HEK293 (cell line): ENCODE results near the gene DLG2.
A peak's percentile ranks its signal among the peaks of the same experiment; 100 is the strongest.

Experiments used
- CTCF ChIA-PET: fragments of 350-600 bp; formaldehyde crosslinking; extraction: SDS; loops from one replicate; lab custom pipeline; 2021; ENCODE audit warnings: antibody characterized with exemption; lab: Yijun Ruan, JAX
- POLR2A ChIA-PET: fragments of 300-600 bp; formaldehyde crosslinking; extraction: SDS; loops from one replicate; lab custom pipeline; 2020; ENCODE audit warnings: antibody characterized with exemption, inconsistent platforms; lab: Yijun Ruan, JAX
- H3K27ac ChIP-seq: fragments of 200-500 bp; sonication (Bioruptor generic); 2 replicates; pipeline ENCODE4 v1.5.1; 2014; ENCODE audit warnings: low read depth, low read length, control low read depth, inconsistent platforms; ENCODE audit errors: extremely low read depth
- H3K36me3 ChIP-seq, 2 experiments: fragments of 200-500 bp in 1 of 2; sonication (Bioruptor generic) in 1 of 2; 1 replicate in 1 of 2; 2 replicates in 1 of 2; pipeline ENCODE4 v1.5.1; 2014 to 2017; ENCODE audit warnings: inconsistent platforms in 2 of 2, low read length in 2 of 2; ENCODE audit not compliant: control insufficient read depth in 2 of 2, insufficient read depth in 1 of 2
- H3K4me1 ChIP-seq: fragments of 200-500 bp; sonication (Bioruptor generic); 2 replicates; pipeline ENCODE4 v1.5.1; 2014; ENCODE audit warnings: mild to moderate bottlenecking, low read length, inconsistent platforms; ENCODE audit not compliant: control insufficient read depth, insufficient read depth
- H3K4me3 ChIP-seq: 2 replicates; pipeline ENCODE4 v1.5.1; 2011; ENCODE audit warnings: low read depth, mild to moderate bottlenecking, control low read depth, low read length, moderate library complexity
- H3K9me3 ChIP-seq: fragments of 200-500 bp; sonication (Bioruptor generic); 2 replicates; pipeline ENCODE4 v1.5.1; 2014; ENCODE audit warnings: low read depth, low read length, inconsistent platforms; ENCODE audit not compliant: control insufficient read depth, insufficient read depth
- IKZF3 ChIP-seq: fragments of 450-650 bp; IDR thresholded peaks from 2 replicates; pipeline ENCODE4 v1.5.0; 2018; ENCODE audit warnings: missing biosample characterization, mild to moderate bottlenecking, missing genetic modification characterization, moderate library complexity
- OSR2 ChIP-seq: fragments of 450-650 bp; formaldehyde crosslinking; IDR thresholded peaks from 2 replicates; pipeline ENCODE4 v1.5.1; 2016; ENCODE audit warnings: missing biosample characterization, missing genetic modification characterization
- PATZ1 ChIP-seq: fragments of 450-650 bp; formaldehyde crosslinking; IDR thresholded peaks from 2 replicates; pipeline ENCODE4 v1.5.1; 2016; ENCODE audit warnings: missing biosample characterization, missing genetic modification characterization
- PRDM1 ChIP-seq: fragments of 450-650 bp; formaldehyde crosslinking; IDR thresholded peaks from 2 replicates; pipeline ENCODE4; 2016; ENCODE audit warnings: missing biosample characterization, missing genetic modification characterization
- ZBTB17 ChIP-seq: fragments of 450-650 bp; formaldehyde crosslinking; IDR thresholded peaks from 2 replicates; pipeline ENCODE4 v1.5.1; 2016; ENCODE audit warnings: missing biosample characterization, missing genetic modification characterization
- ZBTB20 ChIP-seq: fragments of 450-650 bp; formaldehyde crosslinking; IDR thresholded peaks from 2 replicates; pipeline ENCODE4 v1.5.1; 2016; ENCODE audit warnings: missing biosample characterization, missing genetic modification characterization
- ZBTB8A ChIP-seq: fragments of 450-650 bp; formaldehyde crosslinking; IDR thresholded peaks from 2 replicates; pipeline ENCODE4 v1.5.1; 2016; ENCODE audit warnings: missing biosample characterization, missing genetic modification characterization
- ZNF140 ChIP-seq: fragments of 450-650 bp; formaldehyde crosslinking; IDR thresholded peaks from 2 replicates; pipeline ENCODE4 v1.5.1; 2016; ENCODE audit warnings: missing biosample characterization, missing genetic modification characterization
- ZNF155 ChIP-seq: fragments of 450-650 bp; formaldehyde crosslinking; IDR thresholded peaks from 2 replicates; pipeline ENCODE4 v1.5.1; 2016; ENCODE audit warnings: missing biosample characterization, missing genetic modification characterization
- ZNF174 ChIP-seq: fragments of 450-650 bp; formaldehyde crosslinking; IDR thresholded peaks from 2 replicates; pipeline ENCODE4 v1.5.0; 2017; ENCODE audit warnings: missing biosample characterization, mild to moderate bottlenecking, missing genetic modification characterization
- ZNF2 ChIP-seq: fragments of 450-650 bp; formaldehyde crosslinking; IDR thresholded peaks from 2 replicates; pipeline ENCODE4 v1.5.1; 2016; ENCODE audit warnings: missing biosample characterization, missing genetic modification characterization
- ZNF223 ChIP-seq: fragments of 450-650 bp; formaldehyde crosslinking; IDR thresholded peaks from 2 replicates; pipeline ENCODE4 v1.5.1; 2016; ENCODE audit warnings: missing biosample characterization, missing genetic modification characterization
- ZNF24 ChIP-seq: fragments of 450-650 bp; formaldehyde crosslinking; IDR thresholded peaks from 2 replicates; pipeline ENCODE4 v1.5.1; 2016; ENCODE audit warnings: missing biosample characterization, missing genetic modification characterization
- ZNF292 ChIP-seq: fragments of 450-650 bp; formaldehyde crosslinking; IDR thresholded peaks from 2 replicates; pipeline ENCODE4 v1.5.1; 2016; ENCODE audit warnings: low read depth, missing biosample characterization, missing genetic modification characterization, borderline replicate concordance
- ZNF302 ChIP-seq: fragments of 450-650 bp; formaldehyde crosslinking; IDR thresholded peaks from 2 replicates; pipeline ENCODE4 v1.5.1; 2016; ENCODE audit warnings: missing biosample characterization, missing genetic modification characterization, low read depth
- ZNF341 ChIP-seq: fragments of 450-650 bp; formaldehyde crosslinking; IDR thresholded peaks from 2 replicates; pipeline ENCODE4; 2016; ENCODE audit warnings: low read depth, missing biosample characterization, missing genetic modification characterization
- ZNF362 ChIP-seq: fragments of 450-650 bp; formaldehyde crosslinking; IDR thresholded peaks from 2 replicates; pipeline ENCODE4 v1.5.1; 2016; ENCODE audit warnings: missing biosample characterization, missing genetic modification characterization
- ZNF473 ChIP-seq: fragments of 450-650 bp; formaldehyde crosslinking; IDR thresholded peaks from 2 replicates; pipeline ENCODE4 v1.5.1; 2017; ENCODE audit warnings: missing biosample characterization, missing genetic modification characterization
- ZNF501 ChIP-seq: fragments of 450-650 bp; formaldehyde crosslinking; IDR thresholded peaks from 2 replicates; pipeline ENCODE4 v1.5.1; 2016; ENCODE audit warnings: missing biosample characterization, missing genetic modification characterization
- ZNF510 ChIP-seq: fragments of 450-650 bp; formaldehyde crosslinking; IDR thresholded peaks from 2 replicates; pipeline ENCODE4 v1.5.1; 2018; ENCODE audit warnings: mild to moderate bottlenecking, missing genetic modification characterization, missing biosample characterization; ENCODE audit not compliant: insufficient replicate concordance
- ZNF549 ChIP-seq: fragments of 450-650 bp; IDR thresholded peaks from 2 replicates; pipeline ENCODE4 v1.5.1; 2018; ENCODE audit warnings: missing biosample characterization, missing genetic modification characterization, mild to moderate bottlenecking, inconsistent platforms, moderate library complexity
- ZNF639 ChIP-seq: fragments of 450-650 bp; formaldehyde crosslinking; IDR thresholded peaks from 2 replicates; pipeline ENCODE4 v1.5.1; 2016; ENCODE audit warnings: missing biosample characterization, missing genetic modification characterization
- ZNF658 ChIP-seq: fragments of 450-650 bp; formaldehyde crosslinking; IDR thresholded peaks from 2 replicates; pipeline ENCODE4; 2016; ENCODE audit warnings: missing biosample characterization, missing genetic modification characterization
- ZNF664 ChIP-seq: fragments of 450-650 bp; formaldehyde crosslinking; IDR thresholded peaks from 2 replicates; pipeline ENCODE4 v1.5.1; 2016; ENCODE audit warnings: missing biosample characterization, missing genetic modification characterization
- ZNF677 ChIP-seq: fragments of 450-650 bp; IDR thresholded peaks from 2 replicates; pipeline ENCODE4 v1.5.0; 2018; ENCODE audit warnings: missing biosample characterization, mild to moderate bottlenecking, missing genetic modification characterization, moderate library complexity
- ZSCAN23 ChIP-seq: fragments of 450-650 bp; formaldehyde crosslinking; IDR thresholded peaks from 2 replicates; pipeline ENCODE4 v1.5.1; 2016; ENCODE audit warnings: missing biosample characterization, missing genetic modification characterization
- TF ChIP-seq, protein P1 (sequence below): fragments of 450-650 bp; formaldehyde crosslinking; IDR thresholded peaks from 2 replicates; pipeline ENCODE4 v1.5.1; 2017; ENCODE audit warnings: missing biosample characterization, missing genetic modification characterization

Gene DLG2

DNA sequence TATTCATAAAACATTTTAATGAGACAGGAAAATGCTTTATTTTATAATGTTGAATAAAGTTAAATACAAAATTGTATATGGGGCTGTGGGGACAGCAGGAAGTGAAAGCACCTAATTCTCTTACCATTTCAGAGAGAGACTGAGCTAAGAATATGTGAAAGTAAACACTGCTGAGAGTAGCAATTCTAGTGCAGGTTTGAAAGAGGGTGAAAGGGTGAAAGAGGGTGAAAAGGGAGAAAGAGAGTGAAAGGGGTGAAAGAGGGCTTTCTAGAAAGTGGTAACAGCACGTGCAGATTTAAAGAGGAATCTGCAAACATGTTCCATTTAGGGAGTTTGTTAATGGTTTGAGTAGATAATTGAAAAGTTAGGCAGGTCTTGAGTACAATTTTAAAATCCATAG is 1689.0 kb downstream of the DLG2 start:
- CTCF ChIA-PET = no interaction called here
- POLR2A ChIA-PET = no interaction called here
- Histone ChIP-seq H3K4me1 (no peaks in the 10 kb centered on the region), H3K4me3 (no peak overlapping the region), H3K9me3 (no peaks in the 10 kb centered on the region), H3K36me3 (no peaks in the 10 kb centered on the region), H3K27ac (no peak overlapping the region)
- TF ChIP-seq ZNF549 (tag by site-specific recombination) (no peak), PRDM1 (peak; percentile 92), ZNF362 (tag by site-specific recombination) (no peak)

DNA sequence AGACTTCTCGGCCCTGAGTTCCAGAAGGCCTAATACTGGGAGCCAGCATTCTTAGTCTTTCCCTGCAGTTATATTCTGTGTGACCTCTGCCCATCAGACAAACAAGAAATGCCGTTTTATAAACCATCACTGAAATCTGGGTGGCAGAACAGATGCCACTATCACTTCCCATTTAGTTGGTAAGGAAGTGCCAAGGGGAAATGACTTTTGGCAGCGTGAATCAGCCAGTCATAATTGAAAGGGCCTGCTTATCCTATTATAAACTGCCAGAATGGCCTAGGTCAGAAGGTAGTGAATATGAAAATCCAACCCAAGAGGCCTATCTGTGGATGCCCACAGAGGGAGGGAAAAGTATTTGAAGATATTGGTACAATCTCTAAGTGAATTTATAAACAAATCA is 1694.1 kb downstream of the DLG2 start:
- Histone ChIP-seq H3K9me3 (no peaks in the 10 kb centered on the region), H3K36me3 (no peaks in the 10 kb centered on the region), H3K4me3 (no peak overlapping the region), H3K4me1 (no peaks in the 10 kb centered on the region), H3K27ac (no peak overlapping the region)
- TF ChIP-seq ZNF658 (tag by site-specific recombination) = no peak
- TF ChIP-seq ZNF2 (tag by site-specific recombination) = no peak
- TF ChIP-seq ZNF677 (tag by site-specific recombination) = no peak
- no peak for TF ChIP-seq ZNF639 (tag by site-specific recombination)
- no peak for TF ChIP-seq IKZF3 (tag by site-specific recombination)
- TF ChIP-seq ZNF140 = no peak
- no peak for TF ChIP-seq ZNF501 (tag by site-specific recombination)
- no peak for TF ChIP-seq ZNF174 (tag by site-specific recombination)
- TF ChIP-seq ZNF292 (tag by site-specific recombination) = no peak
- TF ChIP-seq OSR2 = no peak
- ChIA-PET CTCF (no interaction called here), POLR2A (no interaction called here)

DNA sequence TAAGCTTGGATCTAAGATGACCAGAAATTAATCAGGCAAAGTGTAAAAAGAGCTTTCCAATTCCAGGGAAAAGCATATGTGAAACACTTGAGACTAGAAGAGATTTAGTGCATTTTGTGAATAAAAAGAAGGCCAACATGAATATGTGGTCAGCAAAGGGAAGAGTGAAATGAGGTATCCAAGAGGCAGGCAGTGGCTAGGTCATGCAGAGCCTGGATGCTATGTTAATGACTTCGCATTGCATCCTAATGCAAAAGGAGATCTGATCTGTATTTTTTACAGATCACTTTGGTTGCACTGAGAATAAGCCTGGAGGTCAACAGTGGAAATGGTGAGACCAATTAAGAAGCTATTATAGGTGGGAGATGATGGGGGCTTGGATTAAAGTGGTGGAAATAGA is 1699.7 kb downstream of the DLG2 start:
- ChIA-PET POLR2A (no interaction called here), CTCF (no interaction called here)
- H3K4me3 ChIP-seq = no peak overlapping the region
- H3K4me1 ChIP-seq = no peaks in the 10 kb centered on the region
- no peaks in the 10 kb centered on the region for H3K9me3 ChIP-seq
- H3K27ac ChIP-seq = no peak overlapping the region
- H3K36me3 ChIP-seq = no peaks in the 10 kb centered on the region
- no peak for TF ChIP-seq ZNF473
- TF ChIP-seq ZNF174 (tag by site-specific recombination) = no peak
- no peak for TF ChIP-seq ZNF510 (tag by site-specific recombination)
- no peak for TF ChIP-seq ZNF341 (tag by site-specific recombination)
- no peak for TF ChIP-seq ZSCAN23
- TF ChIP-seq ZNF639 (tag by site-specific recombination) = no peak
- TF ChIP-seq ZNF223 (tag by site-specific recombination) = no peak
- TF ChIP-seq PATZ1 = no peak
- no peak for TF ChIP-seq ZBTB17 (tag by site-specific recombination)
- no peak for TF ChIP-seq ZBTB20 (tag by site-specific recombination)
- TF ChIP-seq ZNF155 = no peak
- TF ChIP-seq, protein P1, sequence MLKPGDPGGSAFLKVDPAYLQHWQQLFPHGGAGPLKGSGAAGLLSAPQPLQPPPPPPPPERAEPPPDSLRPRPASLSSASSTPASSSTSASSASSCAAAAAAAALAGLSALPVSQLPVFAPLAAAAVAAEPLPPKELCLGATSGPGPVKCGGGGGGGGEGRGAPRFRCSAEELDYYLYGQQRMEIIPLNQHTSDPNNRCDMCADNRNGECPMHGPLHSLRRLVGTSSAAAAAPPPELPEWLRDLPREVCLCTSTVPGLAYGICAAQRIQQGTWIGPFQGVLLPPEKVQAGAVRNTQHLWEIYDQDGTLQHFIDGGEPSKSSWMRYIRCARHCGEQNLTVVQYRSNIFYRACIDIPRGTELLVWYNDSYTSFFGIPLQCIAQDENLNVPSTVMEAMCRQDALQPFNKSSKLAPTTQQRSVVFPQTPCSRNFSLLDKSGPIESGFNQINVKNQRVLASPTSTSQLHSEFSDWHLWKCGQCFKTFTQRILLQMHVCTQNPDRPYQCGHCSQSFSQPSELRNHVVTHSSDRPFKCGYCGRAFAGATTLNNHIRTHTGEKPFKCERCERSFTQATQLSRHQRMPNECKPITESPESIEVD (tag by site-specific recombination) = no peak
- TF ChIP-seq ZNF302 (tag by site-specific recombination) = no peak
- no peak for TF ChIP-seq ZBTB8A (tag by site-specific recombination)
- TF ChIP-seq ZNF664 (tag by site-specific recombination) = no peak
- no peak for TF ChIP-seq ZNF24
